Measurements from ENCODE around the gene XPNPEP2. TPM values are rescaled to one million over a fixed set of nuclear protein-coding genes. Genes with fewer than 3 reads are reported as not detected.

XPNPEP2 gene
- total RNA-seq, 1 experiment from 2014 or later = not detected

- Mint-ChIP-seq H3K4me3 (ENCODE audit: low read depth, unreplicated experiment) (no peak overlapping the region), H3K9me3 (ENCODE audit: low read depth, unreplicated experiment) (no peaks in the 10 kb centered on the region), H3K27ac (ENCODE audit: unreplicated experiment) (no peak overlapping the region), H3K27me3 (ENCODE audit: unreplicated experiment) (no peaks in the 10 kb centered on the region), H3K36me3 (ENCODE audit: insufficient read depth, unreplicated experiment) (no peaks in the 10 kb centered on the region), H3K4me1 (ENCODE audit: low read depth, unreplicated experiment) (no peaks in the 10 kb centered on the region)
- CTCF ChIA-PET = interaction anchor here (0.5 kb wide), 1 partner anchor 287 kb away, joined by 4 read pairs; no protein-coding TSS in a partner anchor
- no TSS peak for BruUV-seq (replicated peaks)
- intact Hi-C loops (cut with micrococcal nuclease; ENCODE audit: unreplicated experiment) = no loop called here
- TF ChIP-seq, protein P1, sequence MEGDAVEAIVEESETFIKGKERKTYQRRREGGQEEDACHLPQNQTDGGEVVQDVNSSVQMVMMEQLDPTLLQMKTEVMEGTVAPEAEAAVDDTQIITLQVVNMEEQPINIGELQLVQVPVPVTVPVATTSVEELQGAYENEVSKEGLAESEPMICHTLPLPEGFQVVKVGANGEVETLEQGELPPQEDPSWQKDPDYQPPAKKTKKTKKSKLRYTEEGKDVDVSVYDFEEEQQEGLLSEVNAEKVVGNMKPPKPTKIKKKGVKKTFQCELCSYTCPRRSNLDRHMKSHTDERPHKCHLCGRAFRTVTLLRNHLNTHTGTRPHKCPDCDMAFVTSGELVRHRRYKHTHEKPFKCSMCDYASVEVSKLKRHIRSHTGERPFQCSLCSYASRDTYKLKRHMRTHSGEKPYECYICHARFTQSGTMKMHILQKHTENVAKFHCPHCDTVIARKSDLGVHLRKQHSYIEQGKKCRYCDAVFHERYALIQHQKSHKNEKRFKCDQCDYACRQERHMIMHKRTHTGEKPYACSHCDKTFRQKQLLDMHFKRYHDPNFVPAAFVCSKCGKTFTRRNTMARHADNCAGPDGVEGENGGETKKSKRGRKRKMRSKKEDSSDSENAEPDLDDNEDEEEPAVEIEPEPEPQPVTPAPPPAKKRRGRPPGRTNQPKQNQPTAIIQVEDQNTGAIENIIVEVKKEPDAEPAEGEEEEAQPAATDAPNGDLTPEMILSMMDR (IDR thresholded peaks at IDR 0.05; ENCODE audit: unreplicated experiment) = no peak
- no peak for DNase-seq
These were observed 51.4 kb downstream of the XPNPEP2 start for GRCh38 chrX:129790146-129790545.

DNA sequence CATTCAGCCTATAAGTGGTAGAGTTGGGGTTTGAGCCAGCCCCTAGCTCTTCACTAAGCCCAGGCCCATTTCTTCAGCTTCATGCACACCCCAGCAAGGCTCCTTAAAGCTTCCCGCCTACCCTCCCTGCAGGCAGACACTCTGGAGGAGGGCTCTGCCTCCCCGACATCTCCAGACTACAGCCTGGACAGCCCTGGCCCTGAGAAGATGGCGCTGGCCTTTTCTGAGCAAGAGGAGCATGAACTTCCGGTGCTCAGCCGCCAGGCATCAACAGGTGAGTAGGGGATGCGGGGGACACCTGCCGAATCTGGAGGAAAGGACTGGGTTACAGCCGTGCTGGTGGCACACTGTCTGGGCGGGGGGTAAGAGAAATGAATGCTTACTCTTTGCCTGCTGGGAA is 52.0 kb downstream of the XPNPEP2 start:
- Mint-ChIP-seq H3K4me3 (ENCODE audit: low read depth, unreplicated experiment) (no peak overlapping the region), H3K27me3 (ENCODE audit: unreplicated experiment) (no peaks in the 10 kb centered on the region), H3K27ac (ENCODE audit: unreplicated experiment) (no peak overlapping the region), H3K4me1 (ENCODE audit: low read depth, unreplicated experiment) (no peaks in the 10 kb centered on the region), H3K36me3 (ENCODE audit: insufficient read depth, unreplicated experiment) (no peaks in the 10 kb centered on the region), H3K9me3 (ENCODE audit: low read depth, unreplicated experiment) (no peaks in the 10 kb centered on the region)
- CTCF ChIA-PET = no interaction called here
- BruUV-seq (replicated peaks) = no TSS peak
- DNase-seq = no peak
- intact Hi-C loops (cut with micrococcal nuclease; ENCODE audit: unreplicated experiment) = no loop called here
- TF ChIP-seq, protein P1 (IDR thresholded peaks at IDR 0.05; ENCODE audit: unreplicated experiment) = no peak

DNA sequence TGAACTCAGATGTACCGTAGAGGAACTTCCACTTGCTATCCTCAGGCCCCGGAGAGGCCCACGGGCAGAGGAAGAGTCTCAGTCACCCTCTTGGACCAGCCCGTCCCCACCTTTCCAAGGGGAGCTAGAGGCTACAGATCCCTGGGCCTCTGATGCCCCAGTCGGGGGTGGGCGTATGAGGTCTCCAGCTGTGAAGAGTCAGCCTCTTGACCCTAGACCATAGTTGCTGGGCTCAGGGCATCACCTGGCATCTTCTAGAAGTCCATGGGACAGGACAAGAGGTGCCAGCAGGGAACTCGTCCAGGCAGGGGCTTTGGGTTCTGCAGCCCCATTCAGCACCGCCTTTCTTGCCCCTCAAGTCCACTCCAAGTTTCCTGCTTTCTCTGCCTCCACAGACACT is 52.6 kb downstream of the XPNPEP2 start:
- no peak overlapping the region for H3K4me3 Mint-ChIP-seq (ENCODE audit: low read depth, unreplicated experiment)
- H3K27ac Mint-ChIP-seq (ENCODE audit: unreplicated experiment) = no peak overlapping the region
- H3K9me3 Mint-ChIP-seq (ENCODE audit: low read depth, unreplicated experiment) = no peaks in the 10 kb centered on the region
- no peaks in the 10 kb centered on the region for H3K27me3 Mint-ChIP-seq (ENCODE audit: unreplicated experiment)
- TF ChIP-seq, protein P1 (IDR thresholded peaks at IDR 0.05; ENCODE audit: unreplicated experiment) = no peak
- no peaks in the 10 kb centered on the region for H3K36me3 Mint-ChIP-seq (ENCODE audit: insufficient read depth, unreplicated experiment)
- CTCF ChIA-PET = no interaction called here
- intact Hi-C loops (cut with micrococcal nuclease; ENCODE audit: unreplicated experiment) = no loop called here
- no peaks in the 10 kb centered on the region for H3K4me1 Mint-ChIP-seq (ENCODE audit: low read depth, unreplicated experiment)
- BruUV-seq (replicated peaks) = no TSS peak
- no peak for DNase-seq

DNA sequence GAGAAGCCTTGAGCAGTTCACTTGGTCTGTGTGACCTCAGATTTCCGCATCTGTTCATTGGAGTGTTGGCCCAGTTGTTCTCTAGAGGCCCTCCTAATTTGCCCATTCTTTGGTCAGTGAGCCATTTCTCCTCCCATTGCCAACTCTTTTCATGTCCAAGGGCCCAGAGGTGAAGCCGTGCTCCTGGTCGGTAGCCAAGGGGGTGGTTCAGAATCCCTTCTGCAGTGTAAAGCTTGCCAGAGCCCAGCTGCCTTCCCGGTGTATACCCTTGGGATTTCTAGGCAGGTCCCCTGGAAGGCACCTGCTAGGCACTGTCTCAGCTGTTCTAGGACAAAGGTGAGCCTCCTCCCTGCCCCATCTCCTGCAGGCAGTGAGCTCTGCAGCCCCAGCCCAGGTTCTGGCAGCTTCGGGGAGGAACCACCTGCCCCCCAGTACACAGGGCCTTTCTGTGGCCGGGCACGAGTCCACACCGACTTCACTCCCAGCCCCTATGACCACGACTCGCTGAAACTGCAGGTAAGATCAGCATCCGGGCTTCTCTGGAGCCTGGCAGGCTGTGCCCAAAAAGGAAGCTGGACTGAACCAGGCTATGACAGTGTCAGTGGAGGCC is 53.3 kb downstream of the XPNPEP2 start:
- intact Hi-C loops (cut with micrococcal nuclease; ENCODE audit: unreplicated experiment) = no loop called here
- Mint-ChIP-seq H3K27me3 (ENCODE audit: unreplicated experiment) (no peaks in the 10 kb centered on the region), H3K27ac (ENCODE audit: unreplicated experiment) (no peak overlapping the region), H3K9me3 (ENCODE audit: low read depth, unreplicated experiment) (no peaks in the 10 kb centered on the region), H3K36me3 (ENCODE audit: insufficient read depth, unreplicated experiment) (no peaks in the 10 kb centered on the region), H3K4me3 (ENCODE audit: low read depth, unreplicated experiment) (no peak overlapping the region), H3K4me1 (ENCODE audit: low read depth, unreplicated experiment) (no peaks in the 10 kb centered on the region)
- no peak for DNase-seq
- TF ChIP-seq, protein P1 (IDR thresholded peaks at IDR 0.05; ENCODE audit: unreplicated experiment) = no peak
- CTCF ChIA-PET = no interaction called here
- no TSS peak for BruUV-seq (replicated peaks)
